ENCODE measurements around the gene RPS6KA1. TPM values are rescaled to one million over a fixed set of nuclear protein-coding genes. Genes with fewer than 3 reads are reported as not detected.

The RPS6KA1 gene
- total RNA-seq, 2 experiments from 2014 or later: 29.1 to 29.6 TPM

DNA sequence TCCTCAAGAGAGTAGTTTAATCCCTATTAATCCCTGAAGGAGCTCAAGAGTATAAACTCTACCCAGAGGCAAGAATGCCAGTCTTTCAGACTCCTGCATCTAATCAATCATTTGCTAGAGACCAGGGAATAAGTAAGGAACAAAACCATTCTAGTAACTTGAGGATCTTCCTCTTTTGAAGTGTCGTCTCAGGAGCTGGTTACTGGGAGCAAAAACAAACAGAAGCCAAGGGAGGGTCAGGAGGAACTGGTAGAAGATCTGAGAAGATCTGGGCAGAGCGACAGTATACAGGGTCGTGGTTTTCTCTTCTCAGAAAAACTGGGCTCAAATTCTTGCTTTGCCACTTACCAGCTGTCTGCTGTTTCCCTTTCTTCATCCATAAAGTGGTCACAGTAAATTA is 69.3 kb downstream of the RPS6KA1 start:
- H3K4me3 Mint-ChIP-seq: no peak overlapping the region
- POLR2A ChIA-PET: interaction anchor here (0.6 to 3.4 kb wide), 3 partner anchors 57 to 581 kb away, joined by 4 to 15 read pairs (median 4); partner anchors contain the start of gene PIGV
- Histone ChIP-seq H3K27ac (ENCODE audit: low read depth in 1 of 2, low read length in 2 of 2) (no peak overlapping the region), H3K4me1 (ENCODE audit: insufficient read depth, low read length) (no peaks in the 10 kb centered on the region), H3K4me3 (ENCODE audit: low read length) (no peak overlapping the region), H3K9me3 (ENCODE audit: control insufficient read depth in 1 of 2, insufficient read depth in 1 of 2, low read length in 2 of 2) (no peaks in the 10 kb centered on the region), H3K36me3 (ENCODE audit: insufficient read depth, low read length) (no peaks in the 10 kb centered on the region), H3K27me3 (ENCODE audit: control insufficient read depth in 1 of 2, insufficient read depth in 2 of 2, low read length in 2 of 2) (no peaks in the 10 kb centered on the region)
- H3K27me3 Mint-ChIP-seq: no peaks in the 10 kb centered on the region
- TF ChIP-seq, protein P1, sequence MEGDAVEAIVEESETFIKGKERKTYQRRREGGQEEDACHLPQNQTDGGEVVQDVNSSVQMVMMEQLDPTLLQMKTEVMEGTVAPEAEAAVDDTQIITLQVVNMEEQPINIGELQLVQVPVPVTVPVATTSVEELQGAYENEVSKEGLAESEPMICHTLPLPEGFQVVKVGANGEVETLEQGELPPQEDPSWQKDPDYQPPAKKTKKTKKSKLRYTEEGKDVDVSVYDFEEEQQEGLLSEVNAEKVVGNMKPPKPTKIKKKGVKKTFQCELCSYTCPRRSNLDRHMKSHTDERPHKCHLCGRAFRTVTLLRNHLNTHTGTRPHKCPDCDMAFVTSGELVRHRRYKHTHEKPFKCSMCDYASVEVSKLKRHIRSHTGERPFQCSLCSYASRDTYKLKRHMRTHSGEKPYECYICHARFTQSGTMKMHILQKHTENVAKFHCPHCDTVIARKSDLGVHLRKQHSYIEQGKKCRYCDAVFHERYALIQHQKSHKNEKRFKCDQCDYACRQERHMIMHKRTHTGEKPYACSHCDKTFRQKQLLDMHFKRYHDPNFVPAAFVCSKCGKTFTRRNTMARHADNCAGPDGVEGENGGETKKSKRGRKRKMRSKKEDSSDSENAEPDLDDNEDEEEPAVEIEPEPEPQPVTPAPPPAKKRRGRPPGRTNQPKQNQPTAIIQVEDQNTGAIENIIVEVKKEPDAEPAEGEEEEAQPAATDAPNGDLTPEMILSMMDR (IDR thresholded peaks at IDR 0.05): no peak
- no peak for DNase-seq
- CTCF ChIA-PET: interaction anchor here (1.4 to 3.7 kb wide), 3 partner anchors 61 to 234 kb away, joined by 3 to 22 read pairs (median 4); no protein-coding TSS in a partner anchor
- no peak overlapping the region for H3K27ac Mint-ChIP-seq
- no peaks in the 10 kb centered on the region for H3K9me3 Mint-ChIP-seq
- intact Hi-C loops (cut with DNase I, micrococcal nuclease): loop anchor here in 1 of 2 experiments (2.0 kb wide), 1 partner anchor 100 kb away; no protein-coding TSS in a partner anchor
- no peak for ATAC-seq (ENCODE audit: poor library complexity)
- H3K36me3 Mint-ChIP-seq (ENCODE audit: low read depth): no peaks in the 10 kb centered on the region
- peaks cover 16% of the 10 kb centered on the region for H3K4me1 Mint-ChIP-seq (ENCODE audit: low read depth)

DNA sequence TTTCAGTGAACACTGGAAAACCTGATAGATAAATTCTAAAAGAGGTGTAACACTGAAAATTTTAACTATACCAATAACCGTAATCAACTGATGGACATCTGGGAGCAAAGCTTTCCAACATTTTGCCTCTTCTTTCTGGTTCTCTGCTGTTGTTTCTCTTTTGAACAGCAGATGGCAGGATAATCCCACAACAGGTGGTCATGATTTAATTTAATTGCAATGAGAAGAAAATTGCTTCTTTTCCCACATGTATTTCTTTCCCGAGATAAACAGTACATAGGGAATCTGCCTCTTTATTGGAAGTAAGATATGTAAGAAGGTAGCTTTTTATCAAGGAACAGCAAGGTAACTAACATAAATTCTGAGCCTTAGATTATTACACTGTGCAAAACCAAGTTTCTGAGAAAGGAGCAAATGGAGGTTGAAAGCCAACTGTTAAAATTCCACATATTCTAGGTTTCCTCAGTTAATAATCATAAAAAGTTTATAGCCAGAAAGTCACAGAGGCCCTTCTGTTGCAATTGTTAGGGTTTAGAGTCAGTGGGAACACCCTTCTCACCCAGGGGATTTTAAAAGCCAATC is 72.9 kb downstream of the RPS6KA1 start:
- H3K27me3 ChIP-seq (ENCODE audit: control insufficient read depth in 1 of 2, insufficient read depth in 2 of 2, low read length in 2 of 2): no peaks in the 10 kb centered on the region
- CTCF ChIA-PET: interaction anchor here (0.6 to 5.1 kb wide), 30 partner anchors 8 to 280 kb away, joined by 3 to 80 read pairs (median 4); partner anchors contain the start of gene PIGV
- no peaks in the 10 kb centered on the region for H3K36me3 Mint-ChIP-seq (ENCODE audit: low read depth)
- H3K9me3 Mint-ChIP-seq: no peaks in the 10 kb centered on the region
- ATAC-seq (ENCODE audit: poor library complexity): peak; percentile 79
- peaks cover 14% of the 10 kb centered on the region for H3K4me1 Mint-ChIP-seq (ENCODE audit: low read depth)
- no peak overlapping the region for H3K27ac ChIP-seq (ENCODE audit: low read depth in 1 of 2, low read length in 2 of 2)
- H3K36me3 ChIP-seq (ENCODE audit: insufficient read depth, low read length): no peaks in the 10 kb centered on the region
- no peak overlapping the region for H3K4me3 ChIP-seq (ENCODE audit: low read length)
- POLR2A ChIA-PET: interaction anchor here (0.5 to 2.2 kb wide), 8 partner anchors 83 to 197 kb away, joined by 3 to 46 read pairs (median 4); partner anchors contain the start of gene PIGV
- peak in 10 of 14 experiments; percentile 4 to 83 (median 30) for DNase-seq
- TF ChIP-seq, protein P1 (IDR thresholded peaks at IDR 0.05): peak; percentile 97
- intact Hi-C loops (cut with DNase I, micrococcal nuclease): loop anchor here (1.0 to 5.0 kb wide), 5 partner anchors 75 to 276 kb away; no protein-coding TSS in a partner anchor
- no peak overlapping the region for H3K27ac Mint-ChIP-seq
- H3K4me1 ChIP-seq (ENCODE audit: insufficient read depth, low read length): no peaks in the 10 kb centered on the region
- H3K9me3 ChIP-seq (ENCODE audit: control insufficient read depth in 1 of 2, insufficient read depth in 1 of 2, low read length in 2 of 2): no peaks in the 10 kb centered on the region
- H3K4me3 Mint-ChIP-seq: no peak overlapping the region
- H3K27me3 Mint-ChIP-seq: no peaks in the 10 kb centered on the region

DNA sequence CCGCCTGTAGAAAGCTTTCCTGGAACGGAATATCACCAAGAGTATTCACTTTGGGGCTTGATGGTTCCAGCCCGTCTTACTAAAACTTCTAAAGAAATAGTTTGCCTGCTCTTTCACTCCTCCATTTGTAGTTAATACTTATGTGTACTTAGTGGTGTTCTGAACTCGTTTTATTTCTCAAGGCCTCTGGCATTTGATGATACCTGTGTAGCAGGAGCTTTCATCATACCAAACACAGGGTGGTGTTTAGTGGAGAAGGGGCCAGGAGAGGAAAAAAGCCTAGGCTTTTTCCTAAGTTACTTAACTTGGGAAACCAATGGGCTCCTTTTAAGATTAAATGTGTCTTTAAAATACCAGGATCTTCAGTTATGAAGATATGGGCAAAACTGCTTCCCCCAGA is 74.3 kb downstream of the RPS6KA1 start:
- TF ChIP-seq, protein P1 (IDR thresholded peaks at IDR 0.05): no peak
- POLR2A ChIA-PET: interaction anchor here (0.8 to 1.5 kb wide), 3 partner anchors 89 to 206 kb away, joined by 3 to 6 read pairs (median 5); no protein-coding TSS in a partner anchor
- H3K27ac ChIP-seq (ENCODE audit: low read depth in 1 of 2, low read length in 2 of 2): no peak overlapping the region
- Mint-ChIP-seq H3K9me3 (no peaks in the 10 kb centered on the region), H3K27me3 (no peaks in the 10 kb centered on the region), H3K27ac (no peak overlapping the region), H3K4me3 (no peak overlapping the region), H3K36me3 (ENCODE audit: low read depth) (no peaks in the 10 kb centered on the region), H3K4me1 (ENCODE audit: low read depth) (peaks cover 10% of the 10 kb centered on the region)
- intact Hi-C loops (cut with DNase I, micrococcal nuclease): loop anchor here (2.0 to 5.0 kb wide), 2 partner anchors 88 to 275 kb away; no protein-coding TSS in a partner anchor
- CTCF ChIA-PET: interaction anchor here (1.0 to 5.1 kb wide), 6 partner anchors 73 to 274 kb away, joined by 3 to 80 read pairs (median 3); partner anchors contain the start of gene PIGV
- no peaks in the 10 kb centered on the region for H3K9me3 ChIP-seq (ENCODE audit: control insufficient read depth in 1 of 2, insufficient read depth in 1 of 2, low read length in 2 of 2)
- no peak for DNase-seq
- H3K27me3 ChIP-seq (ENCODE audit: control insufficient read depth in 1 of 2, insufficient read depth in 2 of 2, low read length in 2 of 2): no peaks in the 10 kb centered on the region
- no peaks in the 10 kb centered on the region for H3K36me3 ChIP-seq (ENCODE audit: insufficient read depth, low read length)
- H3K4me1 ChIP-seq (ENCODE audit: insufficient read depth, low read length): no peaks in the 10 kb centered on the region
- ATAC-seq (ENCODE audit: poor library complexity): no peak
- no peak overlapping the region for H3K4me3 ChIP-seq (ENCODE audit: low read length)

Data from CD4-positive, alpha-beta T cell (primary cell).